Measurements from ENCODE around the gene PTBP3.

- TF ChIP-seq, protein P1, sequence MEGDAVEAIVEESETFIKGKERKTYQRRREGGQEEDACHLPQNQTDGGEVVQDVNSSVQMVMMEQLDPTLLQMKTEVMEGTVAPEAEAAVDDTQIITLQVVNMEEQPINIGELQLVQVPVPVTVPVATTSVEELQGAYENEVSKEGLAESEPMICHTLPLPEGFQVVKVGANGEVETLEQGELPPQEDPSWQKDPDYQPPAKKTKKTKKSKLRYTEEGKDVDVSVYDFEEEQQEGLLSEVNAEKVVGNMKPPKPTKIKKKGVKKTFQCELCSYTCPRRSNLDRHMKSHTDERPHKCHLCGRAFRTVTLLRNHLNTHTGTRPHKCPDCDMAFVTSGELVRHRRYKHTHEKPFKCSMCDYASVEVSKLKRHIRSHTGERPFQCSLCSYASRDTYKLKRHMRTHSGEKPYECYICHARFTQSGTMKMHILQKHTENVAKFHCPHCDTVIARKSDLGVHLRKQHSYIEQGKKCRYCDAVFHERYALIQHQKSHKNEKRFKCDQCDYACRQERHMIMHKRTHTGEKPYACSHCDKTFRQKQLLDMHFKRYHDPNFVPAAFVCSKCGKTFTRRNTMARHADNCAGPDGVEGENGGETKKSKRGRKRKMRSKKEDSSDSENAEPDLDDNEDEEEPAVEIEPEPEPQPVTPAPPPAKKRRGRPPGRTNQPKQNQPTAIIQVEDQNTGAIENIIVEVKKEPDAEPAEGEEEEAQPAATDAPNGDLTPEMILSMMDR (IDR thresholded peaks at IDR 0.05 in 4 of 5, conservative IDR thresholded peaks at IDR 0.05 in 1 of 5): no peak
- TF ChIP-seq POLR2A (IDR thresholded peaks at IDR 0.05): no peak
Measured at GRCh38 chr9:112339886-112340285, 6.5 kb upstream of the PTBP3 start.

Measured in gastrocnemius medialis (tissue), 4 donors.